GM18502 (cell line): ENCODE measurements around the gene BNIP2.
"Not testable (repeated sequence)": the region's sequence is repeated elsewhere in the genome, so short reads cannot be mapped to it uniquely, and the experiment has no call there.

Source experiments
- ATAC-seq: cut with Tn5 transposase; IDR thresholded peaks from one replicate; pipeline ENCODE4 v1.9.1; 2021; ENCODE audit warnings: mild to moderate bottlenecking; ENCODE audit not compliant: unreplicated experiment, poor library complexity

BNIP2 gene

GRCh38 chr15:59642351-59642750, 46.8 kb downstream of the BNIP2 start:
- no peak for ATAC-seq

DNA sequence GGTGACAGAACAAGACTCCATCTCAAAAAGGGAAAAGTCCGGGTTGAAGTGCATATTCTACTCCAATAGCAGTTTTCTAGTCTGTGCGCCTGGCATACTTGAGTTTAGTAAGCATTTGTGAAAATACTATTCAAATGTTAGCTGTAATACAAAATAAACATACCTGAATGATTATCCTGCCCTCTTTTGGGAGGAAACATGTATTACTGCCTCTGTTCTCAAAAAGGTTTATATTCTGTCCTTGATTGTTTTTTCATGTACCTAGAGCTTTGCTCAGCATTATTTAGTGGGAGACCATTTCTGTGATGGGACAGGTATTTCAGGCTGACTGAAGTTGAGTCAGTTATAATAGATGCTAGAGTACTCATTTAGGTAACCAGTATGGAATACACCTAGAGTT, 51.6 kb downstream of the BNIP2 start:
- not testable (repeated sequence) for ATAC-seq

DNA sequence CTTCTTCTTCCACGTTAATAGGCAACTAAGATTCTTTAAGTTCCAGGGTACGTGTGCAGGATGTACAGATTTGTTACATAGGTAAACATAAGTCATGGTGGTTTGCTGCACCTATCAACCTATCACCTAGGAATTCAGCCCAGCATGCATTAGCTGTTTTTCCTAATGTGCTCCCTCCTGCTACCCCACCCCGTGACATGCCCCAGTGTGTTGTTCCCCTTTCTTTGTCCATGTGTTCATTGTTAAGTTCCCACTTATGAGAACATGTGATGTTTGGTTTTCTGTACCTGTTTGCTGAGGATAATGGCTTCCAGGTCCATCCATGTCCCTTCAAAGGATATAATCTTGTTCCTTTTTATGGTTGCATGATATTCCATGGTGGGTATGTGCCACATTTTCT, 52.9 kb downstream of the BNIP2 start:
- ATAC-seq, result no peak

DNA sequence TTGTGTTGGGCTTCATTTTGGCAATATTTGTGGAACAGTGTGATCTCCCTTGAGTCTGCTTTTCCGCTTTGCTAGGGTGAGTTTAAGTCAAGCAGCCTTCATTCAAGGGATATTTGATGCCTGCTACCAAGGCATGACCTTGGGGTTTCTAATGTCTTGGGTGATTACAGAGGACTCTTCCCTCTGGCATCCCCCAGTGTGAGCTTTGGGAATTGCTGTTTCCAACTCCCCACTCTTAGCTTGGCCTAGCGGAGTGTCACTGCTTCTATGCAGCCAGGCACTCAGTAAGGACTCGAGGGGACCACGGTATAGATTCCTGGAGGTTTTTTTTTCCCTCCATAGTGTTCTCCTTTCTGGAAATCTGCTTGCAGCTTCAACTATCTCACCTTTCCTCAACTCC, 56.4 kb downstream of the BNIP2 start:
- ATAC-seq, result no peak

DNA sequence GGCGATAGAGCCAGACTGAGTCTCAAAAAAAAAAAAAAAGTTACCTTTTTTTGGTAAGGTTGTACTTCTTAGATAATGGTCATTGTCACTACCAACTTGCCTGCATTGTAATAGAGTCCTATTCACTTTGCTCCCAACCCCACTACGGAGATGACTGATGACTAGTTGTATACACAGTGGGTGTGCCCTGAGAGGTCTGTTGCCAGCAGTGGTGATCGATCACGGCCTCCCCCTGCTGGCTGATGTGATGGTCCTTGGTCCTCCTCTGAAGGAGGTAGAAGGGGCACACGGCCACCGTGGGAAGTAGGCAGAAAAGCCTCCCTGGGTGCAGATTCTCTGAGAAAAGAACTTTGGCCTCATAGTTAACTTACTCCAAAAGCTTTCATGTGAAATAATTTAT, 66.8 kb downstream of the BNIP2 start:
- ATAC-seq, result peak; percentile 78

DNA sequence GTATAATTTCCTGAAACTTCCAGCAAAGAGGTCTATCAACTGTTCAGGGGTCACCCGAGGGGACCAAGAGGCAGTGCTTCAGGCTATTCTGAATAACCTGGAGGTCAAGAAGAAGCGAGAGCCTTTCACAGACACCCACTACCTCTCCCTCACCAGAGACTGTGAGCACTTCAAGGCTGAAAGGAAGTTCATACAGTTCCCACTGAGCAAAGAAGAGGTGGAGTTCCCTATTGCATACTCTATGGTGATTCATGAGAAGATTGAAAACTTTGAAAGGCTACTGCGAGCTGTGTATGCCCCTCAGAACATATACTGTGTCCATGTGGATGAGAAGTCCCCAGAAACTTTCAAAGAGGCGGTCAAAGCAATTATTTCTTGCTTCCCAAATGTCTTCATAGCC, 70.7 kb downstream of the BNIP2 start:
- ATAC-seq, result no peak

DNA sequence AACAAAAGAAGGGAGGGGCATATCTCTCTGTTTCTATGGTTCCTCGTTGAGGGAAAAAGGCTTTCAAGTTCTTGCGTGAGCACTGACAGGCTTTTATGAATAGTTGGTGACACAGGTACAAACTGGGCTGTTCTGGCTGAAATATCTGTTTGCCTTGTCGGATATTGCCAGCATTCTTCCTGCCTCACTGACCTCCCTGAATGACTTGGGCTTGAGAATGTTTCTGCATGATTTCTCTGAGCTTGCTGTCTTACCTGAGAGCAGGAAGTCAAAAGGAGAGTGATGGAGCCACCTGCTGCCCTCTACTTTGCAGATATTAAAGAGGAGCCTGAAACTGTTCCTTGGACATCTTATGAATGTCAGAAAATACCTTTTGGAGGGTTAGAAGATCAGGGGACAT, 72.7 kb downstream of the BNIP2 start:
- ATAC-seq, result no peak

GRCh38 chr15:59615661-59616060, 73.5 kb downstream of the BNIP2 start:
- no peak for ATAC-seq

- ATAC-seq, result no peak
These were observed 75.0 kb downstream of the BNIP2 start for GRCh38 chr15:59614153-59614552.

DNA sequence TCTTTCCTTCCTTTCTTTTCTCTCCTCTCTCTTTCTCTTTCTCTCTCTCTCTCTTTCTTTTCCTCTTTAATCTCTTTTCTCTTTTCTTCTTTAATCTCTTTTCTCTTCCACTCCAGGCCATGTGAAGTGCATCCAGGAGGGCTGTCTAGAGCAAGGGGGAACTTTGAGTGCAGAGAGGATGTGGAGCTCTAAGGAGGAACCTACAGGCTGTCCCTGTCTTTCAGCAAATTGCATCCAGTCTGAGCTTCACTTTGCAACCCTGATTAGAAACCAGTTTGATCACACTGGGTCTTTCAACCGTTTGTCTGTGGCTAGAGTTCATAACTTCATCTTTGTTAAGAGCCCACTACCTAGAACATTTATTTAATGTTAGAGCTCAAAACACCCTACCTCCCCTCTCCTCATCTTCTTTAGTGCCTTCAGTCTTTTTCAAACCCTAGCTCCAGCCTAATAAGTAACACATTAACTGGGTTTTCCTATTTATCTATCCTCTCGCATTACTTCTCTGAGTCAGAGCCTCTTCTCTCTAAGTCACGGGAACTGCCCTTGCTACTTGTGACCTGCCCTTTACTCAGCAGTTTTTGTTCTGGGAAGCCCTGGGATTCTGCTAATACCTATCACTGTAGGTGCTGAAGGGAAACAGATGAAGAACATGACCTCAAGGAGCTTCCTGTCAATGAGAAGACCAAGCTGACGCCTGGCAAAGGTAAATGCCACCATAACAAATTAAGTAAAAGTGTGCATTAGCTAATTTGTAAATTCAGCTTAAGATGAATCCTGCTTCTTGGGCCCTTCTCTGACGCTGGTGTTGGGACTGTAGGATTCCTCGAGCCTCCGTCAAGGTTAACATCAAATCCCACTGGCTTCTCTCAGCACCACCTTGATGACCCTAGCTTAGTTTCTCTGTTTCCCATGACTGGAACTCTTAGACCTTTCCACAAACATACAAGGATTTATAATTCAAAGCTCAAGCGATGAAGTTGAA, 77.6 kb downstream of the BNIP2 start, which contains the start of gene GCNT3:
Gene GCNT3 (plus strand): TSS at position 508 of the 985 bp plus-strand sequence. CDS start 6,456 bp downstream, outside the sequence.
- no peak for ATAC-seq

- no peak for ATAC-seq
These were observed 79.1 kb downstream of the BNIP2 start for GRCh38 chr15:59609730-59610712.
